Right renal cortex interstitium (tissue), 3 donors: ENCODE results near the gene AMH. TPM values are rescaled to one million over a fixed set of nuclear protein-coding genes. Genes with fewer than 3 reads are reported as not detected.
"Not testable (repeated sequence)": the region's sequence is repeated elsewhere in the genome, so short reads cannot be mapped to it uniquely, and the experiment has no call there.

Experiments
- DNase-seq, 3 donors: peaks; one replicate each; pipeline ENCODE4 v3.0.0-alpha.2; 2013; ENCODE audit warnings: low read depth in 3 of 3, low spot score in 2 of 3
- polyA plus RNA-seq, 3 donors: library from polyadenylated mRNA; unstranded; fragments of 120-200 nt; gene quantifications; one replicate each; pipeline ENCODE4 v1.2.1, GENCODE V29; 2013; ENCODE audit not compliant: insufficient read length in 3 of 3

Gene AMH
- 1 to 10 TPM; 1.1 to 1.2 (median 1.1) TPM for polyA plus RNA-seq

DNA sequence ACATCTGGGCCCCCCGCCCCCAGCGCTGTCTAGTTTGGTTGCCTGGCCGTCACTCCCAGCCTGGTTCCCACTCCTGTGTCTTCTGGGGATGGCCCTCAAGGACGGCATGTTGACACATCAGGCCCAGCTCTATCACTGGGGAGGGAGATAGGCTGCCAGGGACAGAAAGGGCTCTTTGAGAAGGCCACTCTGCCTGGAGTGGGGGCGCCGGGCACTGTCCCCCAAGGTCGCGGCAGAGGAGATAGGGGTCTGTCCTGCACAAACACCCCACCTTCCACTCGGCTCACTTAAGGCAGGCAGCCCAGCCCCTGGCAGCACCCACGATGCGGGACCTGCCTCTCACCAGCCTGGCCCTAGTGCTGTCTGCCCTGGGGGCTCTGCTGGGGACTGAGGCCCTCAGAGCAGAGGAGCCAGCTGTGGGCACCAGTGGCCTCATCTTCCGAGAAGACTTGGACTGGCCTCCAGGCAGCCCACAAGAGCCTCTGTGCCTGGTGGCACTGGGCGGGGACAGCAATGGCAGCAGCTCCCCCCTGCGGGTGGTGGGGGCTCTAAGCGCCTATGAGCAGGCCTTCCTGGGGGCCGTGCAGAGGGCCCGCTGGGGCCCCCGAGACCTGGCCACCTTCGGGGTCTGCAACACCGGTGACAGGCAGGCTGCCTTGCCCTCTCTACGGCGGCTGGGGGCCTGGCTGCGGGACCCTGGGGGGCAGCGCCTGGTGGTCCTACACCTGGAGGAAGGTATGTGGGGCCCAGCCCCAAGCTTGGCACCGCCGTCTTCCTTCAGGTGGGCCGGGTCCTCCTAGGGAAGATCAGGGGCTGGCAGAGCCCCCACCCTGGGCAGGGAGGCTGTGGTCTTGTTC lies at the start of gene AMH:
TSS of gene AMH (plus strand) at position 314 of the 857 bp plus-strand sequence. CDS start at position 324, 10 bp downstream.
- DNase-seq = no peak

DNA sequence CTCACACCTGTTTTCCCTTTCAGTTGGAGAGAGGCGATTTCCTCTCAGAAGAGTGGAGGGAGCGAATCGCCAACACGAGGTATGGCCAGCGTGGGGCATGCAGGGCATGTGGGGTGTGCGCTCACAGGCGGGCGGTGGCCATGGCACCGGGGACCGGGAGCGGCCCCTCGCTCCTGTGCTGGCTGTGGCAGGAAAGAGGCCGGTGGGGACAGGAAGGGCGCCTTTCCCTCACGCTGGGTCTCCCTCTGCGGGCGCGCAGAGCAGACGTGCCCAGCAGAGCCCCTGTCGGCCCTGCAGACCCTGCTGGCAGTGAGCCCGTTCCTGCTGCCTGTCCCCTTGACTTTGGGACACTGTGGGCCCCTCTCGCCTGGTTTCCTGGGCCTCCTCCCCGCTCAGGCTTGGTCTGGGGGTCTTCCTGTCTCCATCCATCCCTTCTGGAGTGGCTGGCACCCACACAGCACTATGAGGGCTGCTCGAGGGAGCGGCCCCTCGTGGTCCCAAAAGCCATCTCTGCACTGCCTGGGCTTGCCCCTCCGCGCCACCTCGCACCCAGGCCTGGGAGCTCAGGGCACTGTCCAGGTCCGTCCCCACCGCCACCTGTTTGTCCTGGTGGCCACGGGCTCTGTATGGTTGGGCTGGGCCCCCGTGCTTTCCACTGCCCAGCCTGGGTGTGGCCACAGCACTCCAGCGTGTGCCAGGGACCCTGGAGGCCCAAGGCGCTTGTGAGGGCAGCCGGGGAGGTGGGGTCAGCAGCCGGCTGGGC lies 49.1 kb upstream of the AMH start:
- DNase-seq = no peak

DNA sequence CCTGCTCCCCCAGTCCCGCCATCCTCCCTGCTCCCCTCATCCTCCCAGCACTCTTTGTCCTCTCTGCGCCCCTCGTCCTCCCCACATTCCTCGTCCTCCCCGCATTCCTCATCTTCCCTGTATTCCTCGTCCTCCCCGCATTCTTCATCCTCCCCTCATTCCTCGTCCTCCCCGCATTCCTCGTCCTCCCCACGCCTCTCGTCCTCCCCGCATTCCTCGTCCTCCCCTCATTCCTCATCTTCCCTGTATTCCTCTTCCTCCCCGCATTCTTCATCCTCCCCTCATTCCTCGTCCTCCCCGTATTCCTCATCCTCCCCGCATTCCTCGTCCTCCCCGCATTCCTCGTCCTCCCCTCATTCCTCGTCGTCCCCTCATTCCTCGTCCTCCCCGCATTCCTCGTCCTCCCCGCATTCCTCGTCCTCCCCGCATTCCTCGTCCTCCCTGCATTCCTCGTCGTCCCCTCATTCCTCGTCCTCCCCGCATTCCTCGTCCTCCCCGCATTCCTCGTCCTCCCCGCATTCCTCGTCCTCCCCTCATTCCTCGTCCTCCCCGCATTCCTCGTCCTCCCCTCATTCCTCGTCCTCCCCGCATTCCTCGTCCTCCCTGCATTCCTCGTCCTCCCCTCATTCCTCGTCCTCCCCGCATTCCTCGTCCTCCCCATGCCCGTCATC lies 48.4 kb upstream of the AMH start:
- DNase-seq = not testable (repeated sequence)

DNA sequence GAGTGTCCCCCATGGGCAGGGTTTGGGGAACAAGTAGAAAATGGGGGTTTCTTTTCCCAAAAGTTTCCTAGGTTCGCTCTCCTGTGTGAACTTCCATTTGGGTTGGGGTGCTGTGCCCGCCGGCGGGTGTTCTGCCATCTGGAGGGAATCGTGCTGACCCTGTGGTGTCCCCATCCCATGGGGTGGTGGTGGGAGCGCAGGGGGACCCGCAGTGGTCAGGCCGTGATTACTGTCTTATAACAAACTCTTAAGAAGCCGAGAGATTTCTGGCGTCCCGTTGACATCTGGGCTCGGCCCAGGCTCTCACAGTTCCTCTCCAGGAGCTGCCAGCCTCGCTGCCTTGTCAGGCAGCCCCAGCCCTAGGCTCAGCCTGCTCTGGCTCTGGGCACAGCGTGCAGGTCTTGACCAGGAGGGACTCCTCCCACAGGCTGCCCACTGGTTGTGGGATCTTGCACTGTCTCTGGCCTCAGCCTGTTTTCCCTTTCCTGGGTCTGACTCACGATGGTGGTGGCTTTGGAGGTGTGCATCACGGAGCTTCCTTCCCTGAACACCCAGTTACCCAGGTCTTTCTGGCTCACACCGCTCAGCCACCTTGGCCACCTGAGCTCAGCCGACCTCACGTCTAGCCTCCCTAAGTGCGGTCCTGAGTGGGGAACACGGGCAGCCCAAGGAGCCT lies 47.5 kb upstream of the AMH start:
- DNase-seq = no peak

DNA sequence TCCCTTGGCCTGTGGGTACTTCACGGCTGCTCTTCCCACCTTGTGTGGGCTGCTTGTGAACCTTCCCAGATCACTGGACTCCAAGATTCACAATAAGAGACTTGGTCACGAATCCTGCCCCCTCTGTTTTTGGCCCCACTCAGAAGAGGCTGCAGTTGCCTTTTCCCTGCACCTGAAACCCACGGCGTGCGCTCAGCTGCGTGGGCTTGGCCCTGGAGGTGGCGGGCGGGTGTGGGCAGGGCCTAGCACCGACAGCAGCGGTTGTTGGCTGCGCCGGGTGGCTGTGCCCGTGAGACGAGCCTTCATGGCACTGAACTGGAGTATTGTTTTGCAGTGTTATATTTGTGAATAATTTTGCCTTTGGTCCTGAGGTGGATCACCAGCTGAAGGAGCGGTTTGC lies 46.8 kb upstream of the AMH start:
- no peak for DNase-seq

DNA sequence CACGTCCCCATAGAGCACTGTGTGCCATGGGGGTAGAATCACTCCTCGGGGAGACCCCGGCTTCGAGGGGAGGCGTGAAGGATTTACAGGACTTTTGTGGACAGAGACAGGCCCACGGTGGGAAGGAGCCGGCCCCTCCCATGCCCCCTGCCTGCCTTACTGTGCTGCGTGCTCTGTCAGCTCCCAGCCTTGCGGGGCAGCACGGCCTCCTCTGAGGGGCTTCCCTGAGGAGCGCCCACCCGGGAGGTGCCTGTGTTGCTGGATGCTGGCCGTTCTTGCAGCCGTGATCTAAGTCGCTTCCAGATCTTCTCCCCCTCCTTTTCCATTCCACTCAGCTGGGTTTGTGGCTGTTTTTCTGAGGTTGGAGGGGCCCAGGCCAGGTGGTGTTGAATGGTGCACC lies 42.1 kb upstream of the AMH start:
- no peak for DNase-seq

DNA sequence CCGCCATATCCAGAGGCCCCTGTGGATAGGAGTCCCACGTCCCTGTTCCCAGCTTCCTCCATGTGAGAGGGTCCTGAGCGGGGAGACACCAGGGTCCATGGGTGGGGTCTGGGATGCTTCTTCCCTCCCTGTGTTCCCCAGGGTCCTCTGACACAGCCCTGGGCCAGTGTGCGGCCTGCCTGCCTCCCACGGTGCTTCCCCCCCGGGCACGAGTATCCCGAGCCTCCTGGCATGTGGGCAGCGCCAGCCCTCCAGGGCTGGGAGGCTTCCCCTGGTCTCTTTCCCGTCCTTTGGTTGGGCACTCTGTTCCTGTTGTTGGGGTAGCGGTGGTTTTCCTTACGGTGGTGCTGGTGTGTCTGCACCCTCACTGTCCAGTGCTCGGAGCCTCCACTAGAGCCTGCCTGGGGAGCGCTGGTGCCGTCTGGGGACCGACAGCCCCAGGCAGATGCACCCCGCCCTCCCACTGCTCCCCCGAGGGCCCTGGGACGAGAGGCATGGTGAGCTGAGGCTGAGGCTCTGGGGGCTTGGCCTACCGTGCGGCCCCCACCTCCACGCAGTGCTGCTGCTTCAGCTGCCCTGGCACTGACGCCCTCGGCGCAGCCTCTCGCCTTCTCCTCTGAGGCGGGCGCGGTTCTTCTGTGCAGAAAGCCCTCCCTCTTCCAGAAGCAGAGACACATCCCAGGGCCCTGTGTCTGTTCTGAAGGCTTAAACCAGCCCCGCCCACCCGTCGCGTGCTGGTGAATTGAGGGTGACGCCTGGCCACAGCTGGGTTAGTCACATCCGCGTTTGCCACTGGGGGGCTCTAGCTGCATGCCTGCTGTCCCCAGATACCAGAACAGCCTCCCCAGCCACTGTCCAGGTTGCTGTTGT lies 40.9 kb upstream of the AMH start:
- no peak for DNase-seq

DNA sequence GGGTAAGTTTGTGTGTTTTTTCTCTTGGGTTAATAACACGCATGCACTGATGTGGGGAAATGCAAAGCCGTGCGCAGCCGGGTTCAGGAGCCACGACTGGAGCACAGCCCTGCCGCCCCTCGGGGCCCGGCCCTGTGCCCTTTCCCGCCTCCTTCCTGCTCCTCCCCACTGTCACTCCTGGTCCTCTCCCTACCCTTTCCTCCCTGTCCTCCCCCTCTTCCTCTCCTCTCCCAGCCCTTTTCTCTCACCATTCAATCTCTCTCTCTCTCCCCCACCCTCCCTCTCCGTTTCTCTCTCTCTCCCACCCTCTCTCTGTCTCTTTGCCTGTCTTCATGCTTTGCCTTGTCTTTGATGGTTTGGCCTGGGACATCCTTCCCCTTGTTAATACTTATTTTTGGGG lies 40.1 kb upstream of the AMH start:
- no peak for DNase-seq

DNA sequence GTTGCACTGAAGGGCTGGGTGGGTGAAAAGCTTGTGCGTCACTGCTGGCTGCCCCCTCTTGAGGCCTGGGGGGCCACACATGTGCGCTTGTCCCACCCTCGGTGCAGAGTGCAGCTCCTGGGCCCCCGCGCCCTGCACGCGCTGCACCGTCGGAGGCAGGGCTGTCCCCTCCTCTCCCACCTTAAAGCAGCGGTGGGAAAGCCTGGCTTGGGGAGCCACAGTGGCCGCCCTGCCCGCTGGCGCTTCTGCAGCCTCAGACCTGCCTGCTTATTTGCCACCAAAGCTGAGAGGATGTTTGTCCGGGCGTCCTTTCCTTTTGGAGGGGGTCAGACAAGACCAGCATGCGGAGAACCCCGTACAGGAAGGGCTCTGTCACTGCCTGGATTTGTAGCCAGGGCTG lies 39.7 kb upstream of the AMH start:
- no peak for DNase-seq

DNA sequence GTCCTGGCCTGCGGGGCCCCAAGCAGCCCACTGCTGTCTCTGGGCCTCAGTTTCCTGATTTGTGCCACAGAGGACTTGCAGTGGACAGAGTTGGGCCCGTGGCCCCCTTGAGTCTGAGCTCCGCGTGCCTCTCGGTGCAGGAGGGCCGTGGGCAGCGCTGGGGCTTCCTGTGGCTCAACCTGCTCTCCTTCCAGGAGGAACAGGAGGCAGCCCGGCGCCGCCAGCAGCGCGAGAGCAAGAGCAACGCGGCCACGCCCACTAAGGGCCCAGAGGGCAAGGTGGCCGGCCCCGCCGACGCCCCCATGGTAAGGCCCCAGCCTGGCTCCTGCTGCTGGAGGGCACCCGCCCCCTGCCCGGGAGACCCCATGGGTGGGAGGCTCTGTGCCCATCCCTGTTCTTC lies 38.9 kb upstream of the AMH start:
- no peak for DNase-seq

DNA sequence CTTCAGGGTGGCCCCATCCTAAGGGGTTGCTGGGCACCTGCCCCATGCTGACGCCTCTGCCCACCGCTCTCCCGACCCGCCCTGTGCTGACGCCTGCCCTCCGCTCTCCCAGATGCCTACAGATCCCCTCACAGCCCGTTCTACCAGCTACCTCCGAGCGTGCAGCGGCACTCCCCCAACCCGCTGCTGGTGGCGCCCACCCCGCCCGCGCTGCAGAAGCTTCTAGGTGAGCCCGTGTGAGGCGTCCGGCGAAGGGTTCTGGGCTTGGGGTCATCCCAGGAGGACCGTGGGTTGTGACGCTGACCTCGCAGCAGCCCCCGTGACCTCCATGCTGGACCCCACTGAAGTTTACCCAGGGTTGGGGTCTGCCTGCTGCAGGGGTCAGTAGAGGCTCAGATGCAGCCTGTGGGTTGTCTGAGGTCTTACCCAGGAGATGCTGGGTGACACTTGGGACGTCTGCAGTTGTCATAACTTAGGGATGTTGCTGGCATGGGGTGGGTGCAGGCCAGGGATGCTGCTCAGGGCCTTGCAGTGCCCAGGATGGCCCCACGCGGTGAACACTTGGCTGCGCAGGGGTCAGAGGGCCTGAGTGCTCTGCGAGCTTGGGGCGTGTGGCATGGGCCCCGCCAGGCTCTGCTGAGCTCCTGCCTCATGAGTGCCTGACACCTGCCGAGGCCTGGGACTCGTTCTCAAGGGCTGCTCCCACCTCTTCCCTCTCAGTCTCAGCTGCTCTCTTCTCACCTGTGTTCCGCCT lies 38.0 kb upstream of the AMH start:
- no peak for DNase-seq

DNA sequence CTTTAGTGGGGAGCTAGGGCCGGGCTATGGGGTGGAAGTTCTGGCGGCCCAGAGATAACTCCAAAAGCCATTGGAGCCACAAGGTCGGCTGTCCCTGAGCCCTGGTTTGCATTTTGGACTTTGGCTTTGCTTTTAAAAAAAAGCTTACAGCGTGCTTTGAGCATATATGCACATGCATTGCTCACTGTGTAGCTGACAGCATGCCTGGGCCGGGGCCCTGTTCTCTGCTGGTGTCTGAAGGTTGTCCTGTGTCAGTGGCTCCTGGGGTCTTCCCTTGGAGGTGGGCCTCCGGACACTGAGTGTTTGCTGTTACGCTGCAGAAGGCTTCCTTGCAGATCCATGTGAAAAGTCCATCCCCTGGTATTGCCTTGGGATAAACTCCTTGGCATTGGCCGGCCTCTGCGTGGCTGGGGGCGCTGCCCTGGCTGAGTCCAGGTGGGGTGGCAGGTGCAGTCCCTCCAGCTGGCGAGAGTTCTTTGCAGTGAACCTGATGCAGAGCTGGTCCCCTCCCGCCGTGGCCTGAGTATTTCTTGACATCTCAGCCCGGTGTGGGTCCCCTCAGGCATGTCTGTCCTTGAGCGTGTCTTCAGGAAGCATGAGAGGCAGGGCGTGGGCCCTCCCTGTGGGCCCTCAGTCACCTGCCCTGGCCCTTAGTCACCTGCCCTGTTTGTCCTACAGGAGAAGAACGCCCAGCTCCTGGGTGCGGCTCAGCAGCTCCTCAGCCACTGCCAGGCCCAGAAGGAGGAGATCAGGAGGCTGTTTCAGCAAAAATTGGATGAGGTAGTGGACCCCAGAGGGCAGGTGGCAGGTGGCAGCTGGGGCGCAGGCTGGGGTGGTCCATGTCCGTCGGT lies 36.0 kb upstream of the AMH start:
- no peak for DNase-seq

DNA sequence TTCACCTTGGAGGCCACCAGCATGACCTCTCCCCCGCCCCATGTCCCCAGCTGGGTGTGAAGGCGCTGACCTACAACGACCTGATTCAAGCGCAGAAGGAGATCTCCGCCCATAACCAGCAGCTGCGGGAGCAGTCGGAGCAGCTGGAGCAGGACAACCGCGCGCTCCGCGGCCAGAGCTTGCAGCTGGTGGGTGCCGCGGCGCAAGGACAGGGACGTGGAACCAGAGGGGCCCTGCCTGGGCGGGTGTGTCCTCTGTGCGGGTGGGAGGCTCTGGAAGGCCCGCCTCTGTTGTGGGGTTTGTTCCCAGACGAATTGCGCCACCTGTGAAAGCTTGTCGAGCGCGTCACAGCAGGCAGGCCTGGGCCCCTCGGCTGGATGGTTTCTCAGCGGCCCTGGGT lies 35.3 kb upstream of the AMH start:
- no peak for DNase-seq

DNA sequence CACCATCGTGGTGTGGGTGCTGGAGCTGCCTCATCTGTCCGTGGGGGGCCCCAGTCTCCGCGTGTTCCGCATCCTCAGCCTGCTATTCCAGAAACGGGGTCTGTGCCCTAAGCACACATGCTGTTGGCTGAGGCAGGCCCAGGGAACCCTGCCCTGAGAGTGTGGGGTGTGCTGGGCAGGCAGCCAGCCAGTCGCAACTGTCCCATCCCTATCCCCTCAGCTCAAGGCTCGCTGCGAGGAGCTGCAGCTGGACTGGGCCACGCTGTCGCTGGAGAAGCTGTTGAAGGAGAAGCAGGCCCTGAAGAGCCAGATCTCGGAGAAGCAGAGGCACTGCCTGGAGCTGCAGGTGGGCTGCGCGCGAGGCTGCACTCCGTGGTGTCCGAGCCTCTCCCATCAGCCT lies 34.9 kb upstream of the AMH start:
- DNase-seq = no peak

DNA sequence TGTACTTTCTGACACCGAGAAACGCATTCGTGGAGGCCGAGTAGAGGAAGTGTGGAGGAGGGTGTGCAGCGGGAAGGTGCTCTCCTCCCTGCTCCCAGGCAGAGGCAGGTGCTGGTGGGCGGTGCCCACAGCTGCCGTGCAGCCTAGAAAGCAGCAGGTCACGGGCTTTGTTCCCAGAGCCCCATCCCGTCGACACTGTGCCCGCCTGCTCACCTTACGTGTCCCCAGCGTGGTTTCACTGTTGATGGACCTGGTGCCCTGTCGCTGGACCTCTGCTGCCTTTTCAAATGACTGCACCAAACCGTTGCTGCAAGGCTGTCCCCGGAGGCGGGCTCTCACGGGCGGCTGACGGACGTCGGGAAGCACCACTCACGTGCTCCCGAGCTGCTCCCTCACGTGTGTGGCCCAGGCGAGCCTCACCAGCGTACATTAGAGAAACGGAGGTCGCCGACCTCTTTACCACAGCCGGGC lies 33.8 kb upstream of the AMH start:
- DNase-seq = no peak

DNA sequence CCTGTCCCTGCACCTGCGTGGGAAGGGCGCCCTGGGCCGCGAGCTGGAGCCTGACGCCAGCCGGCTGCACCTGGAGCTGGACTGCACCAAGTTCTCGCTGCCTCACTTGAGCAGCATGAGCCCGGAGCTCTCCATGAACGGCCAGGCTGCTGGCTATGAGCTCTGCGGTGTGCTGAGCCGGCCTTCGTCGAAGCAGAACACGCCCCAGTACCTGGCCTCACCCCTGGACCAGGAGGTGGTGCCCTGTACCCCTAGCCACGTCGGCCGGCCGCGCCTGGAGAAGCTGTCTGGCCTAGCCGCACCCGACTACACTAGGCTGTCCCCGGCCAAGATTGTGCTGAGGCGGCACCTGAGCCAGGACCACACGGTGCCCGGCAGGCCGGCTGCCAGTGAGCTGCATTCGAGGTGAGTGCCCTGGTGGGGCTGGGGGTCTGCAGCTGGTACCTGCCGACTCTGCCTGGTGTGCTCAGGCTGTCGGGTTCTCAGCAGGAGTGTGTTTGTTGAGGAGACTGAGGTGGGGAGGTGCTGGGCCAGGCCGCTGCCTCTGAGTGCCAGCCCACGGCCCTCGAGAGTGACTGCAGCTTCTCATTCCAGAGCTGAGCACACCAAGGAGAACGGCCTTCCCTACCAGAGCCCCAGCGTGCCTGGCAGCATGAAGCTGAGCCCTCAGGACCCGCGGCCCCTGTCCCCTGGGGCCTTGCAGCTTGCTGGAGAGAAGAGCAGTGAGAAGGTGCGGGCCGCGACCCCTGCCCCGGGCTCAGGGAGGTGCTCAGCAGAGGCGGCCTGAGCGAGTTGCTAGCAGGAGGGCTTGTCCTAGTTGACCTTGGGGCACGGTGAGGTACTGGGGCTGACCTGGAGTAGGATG lies 32.5 kb upstream of the AMH start:
- DNase-seq = no peak

DNA sequence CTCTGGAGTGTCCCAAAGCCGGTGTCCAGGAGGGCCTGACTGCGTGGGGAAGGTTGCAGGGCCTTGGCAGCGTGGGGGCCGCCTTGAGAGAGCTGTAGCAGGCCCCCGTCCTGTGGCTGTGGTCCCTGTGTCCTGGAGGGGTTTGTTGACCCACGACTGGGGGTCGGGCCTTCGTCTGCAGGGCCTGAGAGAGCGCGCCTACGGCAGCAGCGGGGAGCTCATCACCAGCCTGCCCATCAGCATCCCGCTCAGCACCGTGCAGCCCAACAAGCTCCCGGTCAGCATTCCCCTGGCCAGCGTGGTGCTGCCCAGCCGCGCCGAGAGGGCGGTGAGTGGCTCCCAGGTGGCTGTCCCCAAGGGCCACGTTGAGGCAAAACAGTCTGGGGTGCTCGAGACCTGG lies 31.5 kb upstream of the AMH start:
- no peak for DNase-seq
